Activated T-cell treated with anti-CD3 and anti-CD28 coated beads for 24 hours (primary cell): ENCODE measurements around the gene PAFAH1B2.
"Not testable (repeated sequence)": the region's sequence is repeated elsewhere in the genome, so short reads cannot be mapped to it uniquely, and the experiment has no call there.

ENCODE experiments used
- DNase-seq: peaks from one replicate; pipeline ENCODE4 v3.0.0-alpha.2; 2020; ENCODE audit warnings: low read depth

PAFAH1B2 gene

DNA sequence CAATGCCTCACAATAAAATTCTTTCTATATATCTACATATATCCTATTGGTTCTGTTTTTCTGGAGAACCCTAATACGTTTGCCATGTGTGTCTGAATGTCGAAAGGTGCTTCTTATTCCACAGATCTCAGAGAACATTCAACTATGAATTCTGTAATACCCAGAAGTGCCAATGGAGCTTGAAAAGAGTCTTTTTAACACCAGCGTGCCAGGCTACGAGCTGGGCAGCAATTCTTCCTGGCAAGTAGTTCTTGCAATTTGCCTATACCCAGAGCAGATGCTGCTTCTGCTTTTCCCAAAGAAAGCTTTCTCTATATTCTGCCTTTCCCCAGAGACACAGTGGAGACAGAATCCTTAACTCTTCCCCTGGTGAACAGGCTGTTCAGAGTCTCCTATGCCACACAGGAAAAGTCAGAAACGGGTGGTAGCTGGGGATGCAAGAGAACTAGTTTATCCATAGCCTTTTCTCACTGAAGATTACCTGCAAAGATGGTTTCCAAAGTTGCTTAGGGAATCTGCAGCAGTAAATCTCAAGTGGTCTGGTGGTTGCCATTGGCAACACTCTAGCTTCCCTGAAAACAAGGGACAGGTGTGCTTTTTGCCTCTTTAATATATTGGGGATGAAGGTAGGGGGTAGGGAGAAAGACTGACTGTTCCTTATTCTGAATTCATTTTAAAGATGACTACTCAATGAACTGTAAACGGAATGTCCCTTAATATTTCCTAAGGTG lies 16.8 kb upstream of the PAFAH1B2 start:
- DNase-seq = no peak

DNA sequence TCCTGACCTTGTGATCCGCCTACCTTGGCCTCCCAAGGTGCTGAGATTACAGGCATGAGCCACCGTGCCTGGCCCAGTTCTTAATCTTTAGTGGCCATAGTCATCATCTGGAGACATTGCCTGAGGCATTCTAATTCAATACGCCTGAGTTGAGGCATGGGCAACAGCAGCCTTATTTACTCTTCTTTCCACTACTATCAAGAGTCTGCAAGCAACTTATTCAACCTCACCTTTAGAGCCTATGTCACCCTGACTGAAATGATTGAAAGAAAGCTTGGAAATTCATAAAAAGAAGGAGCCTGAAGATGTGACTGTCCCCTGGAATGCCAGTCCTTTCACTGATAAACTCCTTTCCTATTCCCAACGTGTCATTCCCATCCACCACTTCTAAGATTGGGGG lies 15.8 kb upstream of the PAFAH1B2 start:
- DNase-seq = no peak

DNA sequence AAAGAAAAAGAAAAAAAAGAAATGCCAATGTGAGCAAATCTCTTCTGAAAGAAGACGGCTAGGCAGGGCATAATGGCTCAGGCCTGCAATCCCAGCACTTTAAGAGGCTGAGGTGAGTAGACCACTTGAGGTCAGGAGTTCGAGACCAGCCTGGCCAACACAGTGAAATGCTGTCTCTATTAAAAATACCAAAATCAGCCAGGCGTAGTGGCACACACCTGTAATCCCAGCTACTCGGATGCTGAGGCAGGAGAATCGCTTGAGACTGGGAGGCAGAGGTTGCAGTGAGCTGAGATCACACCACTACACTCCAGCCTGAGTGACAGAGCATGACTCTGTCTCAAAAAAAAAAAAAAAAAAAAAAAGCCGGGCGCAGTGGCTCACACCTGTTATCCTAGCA lies 13.7 kb upstream of the PAFAH1B2 start:
- DNase-seq = not testable (repeated sequence)

DNA sequence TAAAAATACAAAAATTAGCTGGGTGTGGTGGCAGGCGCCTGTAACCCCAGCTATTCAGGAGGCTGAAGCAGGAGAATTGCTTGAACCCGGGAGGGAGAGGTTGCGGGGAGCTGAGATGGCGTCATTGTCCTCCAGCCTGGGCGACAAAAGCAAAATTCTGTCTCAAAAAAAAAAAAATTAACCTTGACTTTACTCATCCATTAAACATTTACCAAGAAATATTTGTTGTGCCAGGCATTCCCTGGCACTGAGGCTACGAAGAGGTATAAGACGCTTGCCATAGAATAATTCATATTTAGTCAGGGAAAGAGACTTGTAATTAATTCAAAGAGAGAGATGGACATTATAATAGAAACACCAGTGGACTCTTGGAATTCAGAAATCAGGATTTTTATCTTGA lies 13.2 kb upstream of the PAFAH1B2 start:
- DNase-seq = no peak

DNA sequence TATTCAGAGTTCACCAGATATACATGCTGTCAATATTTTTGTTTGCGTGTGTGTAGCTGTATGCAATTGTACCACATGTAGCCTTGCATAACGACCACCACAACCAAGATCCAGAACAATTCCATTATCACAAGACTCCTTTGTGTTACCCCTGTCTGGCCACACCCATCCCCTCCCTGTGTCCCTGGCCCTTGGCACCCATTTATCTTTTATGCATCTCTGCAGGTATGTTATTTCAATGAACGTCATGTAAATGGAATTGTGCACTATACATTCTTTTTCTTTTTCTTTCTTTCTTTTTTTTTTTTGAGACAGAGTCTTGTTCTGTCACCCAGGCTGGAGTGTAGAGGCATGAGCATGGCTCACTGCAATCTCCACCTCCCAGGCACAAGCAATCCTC lies 9.7 kb upstream of the PAFAH1B2 start:
- DNase-seq = no peak

DNA sequence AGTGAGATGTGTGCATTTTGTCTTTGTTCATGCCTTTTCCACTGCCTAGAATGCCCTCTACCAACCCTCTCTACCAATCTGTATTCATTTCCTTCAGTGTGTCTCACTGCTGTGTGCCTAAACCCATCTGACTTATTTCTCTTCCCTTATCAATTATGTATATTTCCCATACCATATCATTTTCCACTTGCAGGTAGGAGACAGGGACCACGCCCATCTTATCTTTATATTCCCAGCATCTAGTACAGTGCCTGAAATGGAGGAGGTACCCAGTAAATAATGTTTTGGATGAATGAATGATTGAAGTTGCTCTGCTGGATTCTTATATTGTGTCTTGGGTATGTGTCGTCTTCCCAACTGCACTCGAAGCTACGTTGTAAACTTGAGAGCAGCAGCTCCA lies 9.1 kb upstream of the PAFAH1B2 start:
- not testable (repeated sequence) for DNase-seq

DNA sequence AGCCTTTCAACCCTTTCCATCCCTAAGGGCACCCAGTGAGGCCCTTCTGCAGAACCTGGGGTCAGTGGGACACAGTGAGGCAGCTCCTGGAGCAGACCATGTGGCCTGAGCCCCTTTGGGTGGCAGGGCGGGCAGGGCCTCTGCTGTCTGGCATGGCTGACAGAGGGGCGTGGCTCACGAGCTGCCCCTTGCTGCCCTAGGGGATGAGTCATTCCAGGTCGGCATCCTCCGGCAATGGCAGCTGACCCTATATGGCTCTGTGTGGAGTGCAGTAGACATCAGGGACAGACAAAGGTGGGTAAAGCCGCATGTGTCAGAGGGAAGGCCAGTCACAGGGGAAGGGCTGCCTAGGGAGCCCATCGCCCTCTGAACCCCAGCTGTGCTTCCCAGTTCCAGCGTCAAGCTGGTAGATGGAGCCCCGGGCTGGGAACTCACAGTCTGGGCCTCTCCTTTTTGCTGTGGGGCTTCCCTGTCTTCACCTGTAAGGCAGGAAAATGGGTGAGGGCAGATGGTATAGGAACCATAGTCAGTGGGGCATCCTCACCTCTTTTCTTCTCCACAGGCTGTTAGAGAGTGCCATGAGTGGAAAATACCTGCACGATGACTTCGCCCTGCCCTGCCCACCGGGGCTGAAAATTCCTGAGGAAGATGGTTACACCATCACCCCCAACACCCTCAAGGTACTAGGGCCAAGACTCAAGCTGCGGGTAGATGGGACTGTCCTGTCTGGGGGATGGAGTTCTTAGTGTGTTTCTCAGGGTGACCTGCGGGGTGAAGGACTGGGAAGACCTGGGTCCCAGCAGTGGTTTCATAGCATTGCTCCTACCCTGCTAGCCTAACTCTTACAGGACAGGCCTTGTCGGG lies 6.6 kb upstream of the PAFAH1B2 start:
- not testable (repeated sequence) for DNase-seq

DNA sequence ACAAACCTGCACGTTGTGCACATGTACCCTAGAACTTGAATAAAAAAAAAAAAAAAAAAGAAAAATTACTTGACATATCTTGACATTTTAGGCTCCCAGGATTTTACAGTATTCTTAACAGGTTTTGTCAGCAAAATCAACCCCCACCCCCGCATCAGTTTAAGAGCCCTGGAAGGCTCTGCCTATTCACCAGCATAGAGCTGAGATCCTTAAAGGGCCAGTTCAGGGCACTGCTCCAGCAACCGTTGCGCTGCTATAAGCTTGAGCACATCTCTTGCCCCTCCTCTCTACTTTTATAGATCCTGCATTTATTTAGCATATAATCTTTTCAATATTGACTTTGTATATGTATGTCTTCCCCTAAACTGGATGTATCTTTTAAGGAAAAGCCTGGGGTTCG lies 697 bp upstream of the PAFAH1B2 start:
- DNase-seq = peak; percentile 11

DNA sequence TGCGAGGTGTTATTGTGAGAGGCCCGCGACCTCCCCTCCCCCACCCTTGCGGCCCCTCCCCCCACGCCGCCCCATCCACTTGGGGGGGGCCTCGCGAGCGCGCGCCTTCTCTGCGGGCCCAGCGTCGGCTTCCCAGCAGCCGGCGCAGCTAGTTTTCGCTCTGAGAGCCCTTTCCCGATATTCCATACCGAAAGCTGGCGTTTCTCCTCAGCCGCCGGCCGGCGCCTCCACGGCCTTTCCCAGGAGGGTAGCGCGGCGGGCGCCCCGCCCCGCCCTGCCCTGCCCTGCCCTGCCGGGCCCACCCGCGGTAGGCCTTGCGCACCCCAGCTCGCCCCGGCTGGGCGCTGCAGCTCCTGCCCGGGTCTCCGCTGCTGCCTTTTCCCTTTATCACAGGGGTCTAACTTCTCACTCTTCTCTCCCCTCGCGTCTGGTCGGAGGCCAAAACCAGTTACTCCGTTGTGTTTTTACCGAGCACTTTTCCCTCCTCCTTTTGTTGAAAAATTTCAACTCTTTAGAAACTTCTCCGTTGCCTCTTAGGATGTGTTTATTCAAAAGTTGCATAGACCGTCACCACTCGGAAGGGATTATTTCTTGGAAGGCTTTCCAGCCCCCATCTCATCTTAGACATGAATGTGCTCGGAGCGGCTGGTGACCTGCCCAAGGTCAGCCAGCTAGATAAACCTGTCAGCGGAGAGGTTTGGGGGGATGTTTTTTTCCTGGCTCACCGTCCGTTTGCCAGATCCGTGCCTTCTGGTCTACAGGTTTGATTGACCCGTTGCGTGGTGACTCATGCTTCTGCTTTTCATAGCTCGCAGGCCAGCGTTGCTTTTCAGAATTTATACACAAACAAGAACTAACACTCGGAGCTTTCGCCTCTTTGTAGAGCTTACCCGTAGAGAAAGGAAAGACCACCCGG lies 648 bp downstream of the PAFAH1B2 start:
- peak; percentile 4 for DNase-seq

DNA sequence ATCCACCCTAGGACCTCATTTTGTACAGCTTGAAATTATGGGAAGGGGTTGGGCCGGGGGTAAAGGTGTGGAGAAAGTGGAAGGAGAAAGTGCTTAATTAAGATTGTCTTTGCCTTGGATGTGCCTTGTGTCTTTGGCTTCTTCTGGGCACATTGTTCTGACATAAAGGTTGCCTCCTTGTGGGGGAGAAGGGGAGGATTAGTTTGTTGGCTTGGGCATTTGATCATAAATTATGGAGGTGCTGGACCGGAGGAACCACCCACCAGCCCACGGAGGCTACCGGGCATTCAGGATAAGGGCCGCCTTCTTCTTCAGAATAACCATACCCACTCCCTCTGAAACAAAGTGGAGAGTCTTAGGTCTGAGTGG lies 1.3 kb downstream of the PAFAH1B2 start:
- DNase-seq = no peak

DNA sequence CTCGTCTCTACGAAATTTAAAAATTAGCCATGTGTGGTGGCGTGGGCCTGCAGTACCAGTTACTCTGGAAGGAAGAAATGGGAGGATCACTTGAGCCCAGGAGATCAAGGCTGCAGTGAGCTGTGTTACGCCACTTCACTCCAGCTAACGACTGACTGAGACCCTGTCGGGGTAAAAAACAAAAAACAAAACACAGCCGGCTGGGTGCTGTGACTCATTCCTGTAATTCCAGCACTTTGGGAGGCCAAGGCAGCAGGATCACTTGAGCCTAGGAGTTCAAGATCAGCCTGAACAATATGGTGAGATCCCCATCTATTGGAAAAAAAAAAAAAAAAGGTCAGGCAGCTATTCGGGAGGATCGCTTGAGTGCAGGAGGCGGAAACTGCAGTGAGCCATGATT lies 2.4 kb downstream of the PAFAH1B2 start:
- DNase-seq = no peak

DNA sequence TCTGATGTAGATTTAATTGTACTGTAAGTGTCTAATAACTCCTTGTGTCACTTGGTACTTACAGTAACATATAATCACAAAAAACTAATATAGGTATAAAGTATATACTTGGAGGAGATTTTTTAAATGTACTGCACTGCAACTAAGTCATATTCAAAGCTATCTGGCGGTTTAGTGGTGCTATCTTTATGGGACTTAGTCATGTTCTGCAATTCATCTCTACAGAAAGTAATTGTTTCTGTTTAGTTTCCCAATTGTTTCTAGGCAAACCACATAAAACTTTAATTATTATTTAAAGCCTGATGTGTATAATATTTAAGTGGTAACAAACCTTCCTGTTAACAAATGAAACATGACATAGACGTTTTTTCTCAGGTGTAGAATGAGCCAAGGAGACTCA lies 8.0 kb downstream of the PAFAH1B2 start:
- DNase-seq = no peak

DNA sequence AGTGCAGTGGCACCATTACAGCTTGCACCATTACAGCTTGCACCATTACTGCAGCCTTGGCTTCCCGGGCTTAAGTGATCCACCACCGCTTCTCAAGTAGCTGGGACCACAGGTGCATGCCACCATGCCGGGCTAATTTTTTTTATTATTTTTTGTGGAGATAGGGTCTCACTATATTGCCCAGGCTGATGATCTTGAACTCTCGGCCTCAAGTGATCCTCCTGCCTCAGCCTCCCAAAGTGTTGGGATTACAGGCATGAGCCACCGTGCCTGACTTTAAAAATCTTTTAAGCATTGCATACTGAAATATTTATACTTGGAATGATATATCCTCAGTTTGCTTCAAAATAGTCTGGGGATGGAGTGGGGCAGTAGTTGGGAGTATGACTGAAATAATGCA lies 10.4 kb downstream of the PAFAH1B2 start:
- no peak for DNase-seq

DNA sequence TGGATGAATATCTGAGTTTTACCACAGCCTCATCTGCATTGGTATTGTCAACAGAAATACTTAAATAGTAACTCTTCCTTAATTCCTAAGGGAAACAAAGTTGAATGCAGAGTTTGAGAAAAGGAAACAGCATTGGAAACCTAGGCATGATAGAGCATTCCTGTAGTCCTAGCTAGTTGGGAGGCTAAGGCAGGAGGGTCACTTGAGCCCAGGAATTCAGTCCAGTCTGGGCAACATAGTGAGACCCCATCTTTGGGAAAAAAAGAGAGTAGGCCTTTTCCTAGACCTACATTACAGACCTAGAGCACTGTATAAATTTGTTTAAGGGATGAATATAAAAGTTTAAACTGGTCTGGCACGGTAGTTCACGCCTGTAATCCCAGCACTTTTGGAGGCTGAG lies 13.4 kb downstream of the PAFAH1B2 start:
- no peak for DNase-seq

DNA sequence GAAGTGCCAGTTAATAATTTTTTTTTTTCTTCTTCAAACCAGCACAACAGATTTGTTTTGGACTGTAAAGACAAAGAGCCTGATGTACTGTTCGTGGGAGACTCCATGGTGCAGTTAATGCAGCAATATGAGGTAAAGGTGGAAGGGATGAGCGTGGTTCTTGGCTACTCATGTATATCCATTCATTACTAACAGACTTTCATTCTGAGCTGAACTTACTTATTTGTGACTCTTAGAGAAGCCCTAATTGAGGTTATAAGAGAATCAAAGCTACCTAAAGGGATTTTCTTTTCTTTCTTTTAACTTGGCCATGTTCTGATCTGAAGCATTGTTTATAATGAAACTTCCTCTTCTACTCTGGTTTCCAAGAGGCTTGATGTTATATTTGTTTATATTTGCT lies 15.8 kb downstream of the PAFAH1B2 start:
- no peak for DNase-seq

DNA sequence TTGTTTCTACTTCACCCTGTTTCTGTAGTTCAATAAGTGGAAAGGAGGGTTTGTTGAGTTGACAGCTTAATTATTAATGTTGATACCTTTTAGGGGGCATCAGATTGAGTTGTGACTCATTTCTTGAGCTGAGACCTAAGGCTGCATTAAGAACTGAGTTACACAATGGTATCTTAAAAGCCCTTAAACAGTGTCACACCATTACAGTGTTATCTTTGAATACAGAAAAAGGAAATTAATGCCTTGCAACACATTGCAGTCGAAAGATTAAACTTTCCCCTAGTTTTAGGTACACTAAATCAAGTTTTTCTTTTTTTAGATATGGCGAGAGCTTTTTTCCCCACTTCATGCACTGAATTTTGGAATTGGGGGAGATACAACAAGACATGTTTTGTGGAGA lies 16.7 kb downstream of the PAFAH1B2 start:
- no peak for DNase-seq

DNA sequence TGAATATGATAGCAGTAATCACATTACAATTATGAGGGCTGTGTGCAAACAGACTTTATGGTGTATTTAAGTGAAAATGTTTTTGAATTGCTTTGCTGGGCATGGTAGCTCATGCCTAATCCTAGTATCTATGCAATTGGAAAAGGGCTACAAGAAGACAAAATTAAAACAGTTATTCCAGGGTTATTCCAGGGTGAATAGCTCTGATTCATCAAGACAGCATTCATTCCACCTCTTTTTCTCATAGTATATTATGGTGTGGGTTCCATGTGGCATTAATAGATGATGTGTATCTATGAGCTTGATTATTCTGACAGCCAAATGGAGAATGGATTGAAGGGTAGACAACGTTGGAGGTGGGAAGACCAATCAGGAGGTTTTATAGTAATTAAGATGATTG lies 22.4 kb downstream of the PAFAH1B2 start:
- DNase-seq = no peak

DNA sequence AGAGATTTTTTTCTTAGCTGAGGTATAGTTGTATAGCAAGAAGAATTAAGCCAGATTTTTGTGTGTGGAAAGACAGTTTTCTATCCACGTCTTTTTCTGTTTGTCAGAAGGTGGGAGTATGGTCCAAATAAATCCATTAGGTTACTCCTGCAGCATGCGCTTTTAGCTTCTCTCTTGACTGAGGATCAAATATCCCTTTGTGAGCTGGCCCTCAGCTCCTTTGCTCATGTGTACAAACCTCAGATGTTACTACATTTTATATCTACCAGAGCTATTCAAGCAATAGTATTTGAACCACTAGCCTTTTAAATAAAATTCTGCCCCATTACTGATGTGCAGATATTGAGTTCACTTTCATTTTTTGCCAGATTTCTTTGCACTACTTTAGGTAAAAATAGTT lies 25.6 kb downstream of the PAFAH1B2 start:
- no peak for DNase-seq

DNA sequence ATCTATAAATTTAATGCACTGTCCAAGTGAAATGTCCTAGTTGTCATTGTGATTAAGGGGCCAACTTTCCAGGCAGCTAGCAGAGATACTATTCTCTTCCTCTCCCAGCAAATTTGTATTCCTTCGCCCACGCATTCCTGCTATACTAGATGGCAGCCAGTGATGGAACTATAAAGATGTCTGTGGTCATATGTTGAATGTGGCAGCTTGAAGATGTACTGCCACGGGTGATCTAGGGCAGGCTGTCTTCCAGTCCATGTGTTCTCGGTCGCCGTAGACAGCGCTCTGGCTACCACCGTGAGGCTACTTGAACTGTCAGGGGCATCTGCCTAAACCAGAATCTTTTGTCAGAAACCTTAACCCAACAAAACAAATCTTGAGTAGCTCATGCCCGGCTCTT lies 26.1 kb downstream of the PAFAH1B2 start:
- no peak for DNase-seq

DNA sequence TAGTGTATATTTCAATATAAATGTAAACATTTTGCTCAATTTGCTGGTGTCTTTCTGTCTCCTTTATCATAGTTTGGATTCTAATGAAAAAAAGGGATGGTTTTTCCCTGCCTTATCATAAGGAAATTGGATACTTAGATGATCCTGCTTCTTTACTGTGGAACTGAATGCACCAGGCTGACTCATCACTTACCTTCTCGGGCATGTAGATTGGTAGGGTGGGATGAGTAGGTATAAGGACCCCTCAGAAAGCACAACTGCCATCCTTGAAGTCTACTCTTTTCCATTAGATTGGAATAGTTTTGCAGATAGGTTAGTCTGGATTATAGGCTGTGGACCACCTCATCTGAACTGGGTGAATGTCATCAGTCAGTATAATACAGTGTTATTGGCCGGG lies 26.9 kb downstream of the PAFAH1B2 start:
- DNase-seq = no peak

DNA sequence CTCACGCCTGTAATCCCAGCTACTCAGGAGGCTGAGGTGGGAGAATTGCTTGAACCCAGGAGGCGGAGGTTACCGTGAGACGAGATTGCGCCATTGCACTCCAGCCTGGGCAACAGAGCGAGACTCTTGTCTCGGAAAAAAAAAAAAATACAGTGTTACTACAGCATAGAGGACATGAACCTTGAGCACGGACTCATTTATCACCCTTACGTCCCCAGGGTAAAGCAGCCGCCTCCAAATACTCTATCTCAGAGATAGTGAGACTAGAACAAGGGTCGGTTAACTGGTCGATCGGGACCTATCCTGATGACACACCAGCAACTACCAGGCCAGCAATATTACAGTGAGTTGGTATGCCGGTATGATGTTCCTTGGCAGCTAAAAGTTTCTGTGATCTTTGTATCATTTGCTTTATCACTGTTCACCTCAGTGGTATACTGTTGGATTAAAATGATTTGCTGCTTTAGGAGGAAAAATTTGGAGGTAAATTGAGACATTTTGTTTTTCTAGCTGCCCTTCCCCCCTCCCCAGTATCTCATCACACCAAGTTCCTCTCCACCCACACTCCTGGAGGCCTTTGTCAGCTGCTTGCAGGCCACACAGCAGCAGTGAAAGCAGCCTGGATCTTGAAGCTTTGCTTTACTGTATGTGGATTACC lies 27.4 kb downstream of the PAFAH1B2 start:
- no peak for DNase-seq
